NCI-H2029 (cell line): Measurements from ENCODE around the gene LAMA2.
"Not testable (repeated sequence)": the region's sequence is repeated elsewhere in the genome, so short reads cannot be mapped to it uniquely, and the experiment has no call there.

ENCODE experiments used
- DNase-seq: peaks from one replicate; lab custom pipeline; 2025; lab: John Stamatoyannopoulos, UW

LAMA2 gene

DNA sequence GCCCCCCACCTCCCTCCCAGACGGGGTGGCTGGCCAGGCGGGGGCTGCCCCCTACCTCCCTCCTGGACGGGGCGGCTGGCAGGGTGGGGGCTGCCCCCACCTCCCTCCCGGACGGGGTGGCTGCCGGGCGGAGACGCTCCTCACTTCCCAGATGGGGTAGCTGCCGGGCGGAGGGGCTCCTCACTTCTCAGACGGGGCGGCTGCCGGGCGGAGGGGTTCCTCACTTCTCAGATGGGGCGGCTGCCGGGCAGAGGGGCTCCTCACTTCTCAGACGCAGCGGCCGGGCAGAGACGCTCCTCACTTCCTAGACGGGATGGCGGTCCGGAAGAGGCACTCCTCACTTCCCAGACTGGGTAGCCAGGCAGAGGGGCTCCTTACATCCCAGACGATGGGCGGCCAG lies 205.5 kb downstream of the LAMA2 start:
- DNase-seq = not testable (repeated sequence)

DNA sequence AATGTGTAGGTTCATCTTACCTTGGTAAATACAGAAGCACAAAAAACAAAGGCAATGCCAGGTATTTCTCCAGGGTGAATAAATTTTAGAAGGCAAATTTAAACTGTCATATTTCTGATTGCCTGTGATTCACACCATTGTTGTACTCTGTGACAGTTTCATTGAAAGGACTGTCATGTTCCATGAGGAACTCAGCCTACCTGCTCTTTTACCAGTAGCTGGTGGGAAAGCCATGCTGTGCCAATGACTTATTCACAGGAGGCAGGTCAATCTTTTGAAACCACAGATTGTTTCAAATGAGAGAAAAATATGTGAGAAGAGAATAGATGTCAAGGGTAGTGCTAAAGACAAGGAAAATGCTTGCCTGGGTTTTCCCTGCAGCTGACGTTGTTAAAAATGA lies 206.4 kb downstream of the LAMA2 start:
- no peak for DNase-seq

DNA sequence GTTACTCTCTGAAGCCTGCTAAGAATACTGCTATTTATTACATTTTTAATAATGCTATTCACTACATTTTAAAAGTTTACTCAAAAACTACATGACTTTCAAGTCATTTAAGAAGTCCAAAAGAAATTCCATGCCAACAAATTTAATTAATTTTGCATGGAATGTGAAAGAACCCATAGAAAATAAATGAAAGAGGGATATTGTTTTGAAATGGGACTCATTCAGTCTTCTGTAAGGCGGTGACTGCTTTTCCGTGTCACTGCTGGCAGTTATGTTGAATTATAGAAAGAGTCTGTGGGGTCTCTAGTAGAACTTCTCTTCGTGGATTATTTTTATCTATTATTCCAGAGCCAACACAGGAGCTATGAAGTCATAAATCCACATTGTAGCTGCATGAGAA lies 211.2 kb downstream of the LAMA2 start:
- no peak for DNase-seq

DNA sequence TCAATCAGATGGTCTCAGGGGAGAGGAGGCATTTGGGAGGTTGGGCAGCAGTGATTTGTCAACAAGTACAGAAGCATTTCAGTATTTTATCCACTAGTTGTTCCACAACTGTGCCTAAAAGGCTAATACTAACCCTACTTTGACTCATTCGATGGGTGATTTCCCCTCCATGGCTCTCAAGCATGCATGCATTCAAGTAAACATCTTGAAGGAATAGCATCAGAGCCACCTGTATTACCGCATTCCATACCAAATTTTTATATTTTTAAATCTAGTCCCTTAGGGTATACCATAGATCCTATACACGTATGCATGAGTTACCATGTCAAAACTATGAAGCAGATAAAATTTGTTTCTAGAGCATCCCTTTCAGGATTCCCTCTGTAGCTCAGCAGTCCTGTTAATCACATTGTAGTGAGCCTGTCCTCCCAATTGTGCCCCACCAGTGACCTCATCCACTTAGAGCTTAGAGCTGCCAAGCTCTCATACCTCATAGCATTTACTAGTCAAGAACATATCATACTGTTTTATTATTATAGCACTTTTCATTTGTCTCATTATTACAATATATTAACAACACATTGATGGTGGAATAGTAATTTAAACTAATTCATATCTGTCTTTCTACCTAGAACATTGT lies 213.8 kb downstream of the LAMA2 start:
- no peak for DNase-seq

DNA sequence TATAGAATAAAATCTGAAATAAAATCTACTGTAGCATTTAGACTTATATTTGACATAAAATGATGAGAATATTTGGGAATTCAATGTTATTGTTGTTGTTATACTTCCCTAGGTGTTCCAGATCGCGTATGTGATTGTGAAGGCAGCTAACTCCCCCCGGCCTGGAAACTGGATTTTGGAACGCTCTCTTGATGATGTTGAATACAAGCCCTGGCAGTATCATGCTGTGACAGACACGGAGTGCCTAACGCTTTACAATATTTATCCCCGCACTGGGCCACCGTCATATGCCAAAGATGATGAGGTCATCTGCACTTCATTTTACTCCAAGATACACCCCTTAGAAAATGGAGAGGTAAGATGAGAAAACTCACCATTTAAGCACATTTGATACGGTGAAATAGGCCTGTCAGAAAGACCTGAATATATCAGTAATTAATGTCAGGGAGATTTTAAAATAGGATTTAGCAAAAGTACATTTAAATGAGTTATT lies 215.2 kb downstream of the LAMA2 start:
- DNase-seq = no peak

DNA sequence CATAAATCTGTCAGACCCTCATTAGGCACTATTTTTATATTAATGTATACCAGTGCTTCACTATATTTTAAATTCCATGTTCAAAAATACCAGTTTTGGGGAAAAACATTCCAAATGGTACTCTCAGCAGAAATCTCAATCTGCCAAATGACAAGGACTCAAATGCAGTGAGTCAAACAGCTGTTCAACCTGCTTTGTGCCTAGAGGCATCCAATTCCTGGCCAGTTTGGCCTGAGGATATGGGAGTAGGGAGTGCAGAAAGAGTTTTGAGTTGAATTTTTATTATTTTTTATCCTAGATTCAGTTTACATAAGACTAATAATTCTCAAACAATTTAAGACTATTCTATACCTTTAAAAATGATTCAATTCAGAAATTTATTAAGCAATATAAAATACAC lies 216.8 kb downstream of the LAMA2 start:
- DNase-seq = no peak

DNA sequence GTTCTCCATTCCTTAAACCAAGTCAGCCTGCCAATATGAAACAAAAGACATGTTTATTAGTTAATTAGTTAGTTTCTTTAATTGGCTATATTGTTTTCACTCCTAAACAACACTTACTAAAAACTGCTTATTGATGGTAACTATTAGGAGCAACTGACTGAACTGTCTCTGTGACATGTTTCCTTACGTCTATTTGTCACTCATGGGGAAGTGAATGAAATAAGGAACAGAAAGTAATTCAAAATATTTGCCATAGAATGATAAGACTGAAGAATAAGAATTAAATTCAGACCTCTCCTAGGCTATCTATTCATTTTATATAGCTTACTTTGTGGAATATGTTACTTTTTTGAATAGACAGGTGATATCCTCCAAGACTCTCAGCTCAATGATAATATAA lies 217.2 kb downstream of the LAMA2 start:
- DNase-seq = no peak

DNA sequence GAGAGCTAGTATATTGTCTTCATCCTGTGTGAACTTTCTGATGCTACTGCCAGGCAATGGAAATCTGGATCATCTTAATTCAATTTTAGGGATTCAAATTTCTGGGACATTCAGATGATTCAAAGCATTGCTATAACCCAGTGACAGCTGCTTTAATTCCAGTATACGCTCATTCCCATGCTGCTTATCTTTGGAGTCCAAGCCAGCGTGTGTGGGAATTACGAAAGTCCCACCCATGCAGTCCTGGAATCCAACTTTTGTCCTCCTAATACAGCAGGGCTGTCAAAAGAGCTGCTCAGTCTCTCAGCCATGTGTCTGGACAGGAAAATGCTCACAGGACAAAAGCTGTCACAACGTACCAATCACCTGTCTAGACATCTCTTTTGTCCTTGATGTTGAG lies 219.8 kb downstream of the LAMA2 start:
- DNase-seq = no peak

DNA sequence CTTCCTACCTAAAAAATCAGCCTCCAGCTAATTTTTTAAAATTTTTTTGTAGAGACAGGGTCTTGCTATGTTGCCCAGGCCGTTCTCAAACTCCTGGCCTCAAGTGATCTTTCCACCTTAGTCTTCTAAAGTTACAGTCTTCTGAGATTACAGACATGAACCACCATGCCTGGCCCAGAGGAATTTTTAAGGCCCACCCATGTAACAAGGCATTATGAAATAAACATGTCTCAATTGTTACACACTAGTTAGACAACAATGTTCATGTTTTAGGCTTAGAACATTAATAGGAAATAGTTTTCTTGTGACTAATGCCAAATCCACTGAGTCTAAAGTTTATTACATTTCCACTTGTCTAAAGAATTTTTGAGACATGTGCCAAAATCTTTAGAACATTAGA lies 221.2 kb downstream of the LAMA2 start:
- no peak for DNase-seq

DNA sequence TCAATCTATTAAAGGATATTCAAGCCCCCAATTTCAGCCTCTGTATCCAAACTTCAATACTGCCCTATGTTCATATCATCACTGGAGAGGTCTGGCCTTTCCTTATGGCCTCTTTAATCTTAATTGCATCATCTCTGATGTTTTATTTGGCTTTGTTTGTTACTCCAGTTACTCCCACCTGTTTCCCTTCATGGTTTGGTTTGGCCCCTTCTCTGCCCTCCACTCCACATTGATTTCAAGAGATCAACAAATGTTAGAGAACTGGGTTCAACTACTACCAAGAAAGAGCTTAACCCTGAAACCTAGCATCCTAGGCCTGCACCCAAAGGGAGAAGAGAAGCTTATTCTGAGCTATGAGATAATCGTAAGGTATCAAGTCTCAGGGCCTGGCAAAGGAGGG lies 221.6 kb downstream of the LAMA2 start:
- DNase-seq = no peak

DNA sequence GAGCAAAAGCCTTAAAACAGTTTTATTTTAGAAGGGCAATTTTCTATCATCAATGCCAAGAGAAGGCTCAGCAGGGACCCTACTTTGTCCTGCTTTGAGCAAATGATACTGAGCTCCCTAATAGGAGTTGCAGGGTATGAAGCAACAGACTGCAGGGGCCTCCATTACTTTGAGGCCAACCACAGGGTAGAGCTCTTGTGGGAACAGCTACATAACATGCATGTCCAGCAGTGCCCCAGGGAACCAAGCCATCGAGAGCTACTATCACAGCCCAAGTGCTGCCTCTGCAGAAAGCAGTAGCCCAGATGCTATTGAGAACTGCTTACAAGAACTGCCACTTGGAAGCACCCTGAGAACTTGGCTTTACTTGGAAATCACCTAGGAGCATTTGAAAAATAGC lies 222.1 kb downstream of the LAMA2 start:
- no peak for DNase-seq

DNA sequence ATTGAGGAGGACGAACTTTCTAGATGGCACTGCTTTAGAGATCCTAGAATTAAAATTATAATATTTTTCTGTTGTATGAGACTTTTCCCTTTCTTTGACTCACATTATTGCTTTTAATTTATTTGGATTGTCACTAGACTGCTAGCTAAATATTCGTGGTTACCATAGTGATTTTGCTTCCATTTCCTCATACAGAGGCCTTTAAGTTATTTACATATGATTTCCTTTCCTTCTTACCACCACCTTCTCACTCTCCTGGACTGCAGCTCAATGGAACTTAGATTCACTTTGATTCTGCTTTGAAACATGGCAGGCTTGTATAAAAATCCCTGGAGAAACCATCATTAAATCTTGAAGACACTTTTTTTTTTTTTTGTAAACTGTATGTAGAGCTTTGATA lies 222.9 kb downstream of the LAMA2 start:
- DNase-seq = no peak

DNA sequence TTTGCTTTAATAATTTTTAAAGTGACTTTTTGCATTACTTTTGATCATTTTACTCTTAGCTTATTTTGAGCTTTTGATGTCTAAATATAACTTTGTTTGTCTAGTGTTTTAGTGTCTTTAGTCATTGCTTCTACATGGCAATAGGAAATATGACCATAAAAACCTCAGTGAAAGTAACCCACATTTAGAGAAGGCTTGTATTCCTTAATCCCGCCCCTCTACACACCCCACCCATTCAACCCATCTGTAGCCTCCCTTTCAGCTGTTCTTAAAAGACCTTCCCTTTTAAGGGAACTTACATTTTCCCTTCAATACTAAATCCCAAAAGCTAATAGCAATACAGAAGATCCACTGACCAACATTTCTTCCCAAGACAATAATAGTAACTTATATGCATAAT lies 225.4 kb downstream of the LAMA2 start:
- no peak for DNase-seq

DNA sequence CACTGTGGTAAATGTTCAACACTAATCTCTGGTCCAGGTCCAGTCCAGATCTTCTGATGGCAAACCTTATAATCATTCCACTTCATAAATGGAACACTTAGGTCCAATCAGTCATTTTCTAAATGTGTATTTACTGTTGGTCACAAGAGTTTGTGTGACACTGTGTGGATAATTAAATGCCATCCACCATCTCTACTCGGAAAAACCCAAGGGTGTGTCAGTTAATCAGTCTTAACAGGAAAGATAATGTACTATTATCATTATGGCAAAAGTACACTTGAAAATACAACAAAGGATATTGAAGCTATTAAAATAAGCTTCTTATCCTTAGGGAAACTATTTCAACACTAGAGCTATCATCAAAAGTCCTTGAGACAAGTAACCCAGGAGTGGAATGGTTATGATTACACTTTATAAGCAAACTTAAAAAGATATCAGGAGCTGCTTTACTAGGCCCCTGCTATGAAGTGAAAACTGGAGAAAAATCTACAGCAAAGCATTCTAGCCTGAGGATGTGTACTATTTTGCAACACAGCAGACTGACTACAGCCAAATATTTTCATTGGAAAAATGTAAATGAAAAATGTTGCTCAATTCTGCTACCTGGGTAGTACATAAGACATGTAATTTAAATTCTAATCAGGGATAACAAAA lies 227.9 kb downstream of the LAMA2 start:
- no peak for DNase-seq

DNA sequence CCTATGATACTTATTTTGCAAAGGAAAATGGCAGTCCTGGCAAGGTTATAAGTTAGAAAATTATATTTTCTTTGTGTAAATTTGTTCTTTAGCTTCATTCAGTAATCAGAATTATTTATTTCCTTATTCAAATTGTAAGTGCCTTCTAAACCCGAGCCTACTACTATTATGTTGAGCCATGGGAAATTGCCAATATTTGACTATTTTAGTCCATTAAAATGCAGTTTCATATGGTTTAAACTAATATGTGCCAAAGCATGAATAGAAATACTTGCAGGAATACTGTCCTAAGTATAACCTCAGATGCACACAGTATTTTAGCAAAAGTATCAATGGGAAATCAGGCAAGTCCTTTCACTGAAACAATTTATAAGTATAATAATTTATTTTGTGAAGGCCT lies 228.4 kb downstream of the LAMA2 start:
- DNase-seq = no peak

DNA sequence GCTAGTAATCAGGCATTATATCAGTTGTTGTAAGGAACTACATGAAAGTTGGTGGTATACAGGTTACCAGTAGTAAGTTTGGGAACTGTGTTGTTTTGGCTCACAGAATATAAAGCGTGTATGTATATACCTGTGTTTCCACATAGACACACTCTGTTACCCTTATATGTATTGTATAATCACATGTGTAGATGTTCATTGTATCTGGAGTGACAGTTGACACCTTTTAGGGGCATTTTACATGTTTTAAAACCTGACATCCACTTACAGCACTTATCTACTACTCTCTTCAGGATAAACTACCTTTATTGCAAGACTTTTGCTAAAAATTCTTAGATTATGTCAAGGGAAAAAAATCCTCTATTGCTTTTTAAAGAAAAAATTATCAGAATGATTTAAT lies 228.9 kb downstream of the LAMA2 start:
- DNase-seq = no peak

DNA sequence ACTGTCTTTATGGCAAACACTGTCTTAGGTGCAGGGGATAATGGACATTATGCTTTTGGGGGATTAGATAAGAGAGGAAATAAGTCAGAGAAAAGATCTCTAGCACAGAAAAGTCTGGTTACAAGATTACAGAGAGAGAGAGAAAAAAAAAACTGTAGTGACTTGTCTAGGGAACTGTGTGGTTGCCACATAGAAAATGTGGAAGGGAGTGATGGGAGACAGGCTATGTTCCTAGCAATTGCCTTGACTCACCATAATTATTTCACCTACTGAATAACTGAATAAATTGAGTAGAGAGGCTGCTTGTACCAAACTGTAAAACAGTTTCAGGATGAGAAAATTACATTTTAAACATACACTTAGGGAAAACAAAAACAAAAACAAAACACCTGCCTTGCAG lies 229.7 kb downstream of the LAMA2 start:
- DNase-seq = no peak

DNA sequence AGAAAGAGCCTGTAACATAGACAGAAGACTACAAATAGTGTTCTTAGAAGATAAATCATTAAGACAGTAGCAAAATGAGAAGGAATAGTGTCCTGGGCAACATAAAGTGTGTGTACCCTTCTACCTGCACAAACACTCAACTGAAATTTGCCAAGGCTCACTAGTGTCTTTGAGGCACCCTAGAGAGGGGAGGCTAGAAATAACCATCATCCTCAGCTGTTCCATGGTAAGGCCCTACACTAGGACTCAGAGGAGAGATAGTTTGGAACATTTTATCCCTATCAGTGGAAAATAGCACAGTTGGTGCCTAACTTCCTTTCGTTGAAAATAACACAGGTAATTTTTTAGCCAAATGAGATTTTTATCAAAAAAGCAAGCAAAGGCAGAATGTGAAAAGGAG lies 230.7 kb downstream of the LAMA2 start:
- no peak for DNase-seq

DNA sequence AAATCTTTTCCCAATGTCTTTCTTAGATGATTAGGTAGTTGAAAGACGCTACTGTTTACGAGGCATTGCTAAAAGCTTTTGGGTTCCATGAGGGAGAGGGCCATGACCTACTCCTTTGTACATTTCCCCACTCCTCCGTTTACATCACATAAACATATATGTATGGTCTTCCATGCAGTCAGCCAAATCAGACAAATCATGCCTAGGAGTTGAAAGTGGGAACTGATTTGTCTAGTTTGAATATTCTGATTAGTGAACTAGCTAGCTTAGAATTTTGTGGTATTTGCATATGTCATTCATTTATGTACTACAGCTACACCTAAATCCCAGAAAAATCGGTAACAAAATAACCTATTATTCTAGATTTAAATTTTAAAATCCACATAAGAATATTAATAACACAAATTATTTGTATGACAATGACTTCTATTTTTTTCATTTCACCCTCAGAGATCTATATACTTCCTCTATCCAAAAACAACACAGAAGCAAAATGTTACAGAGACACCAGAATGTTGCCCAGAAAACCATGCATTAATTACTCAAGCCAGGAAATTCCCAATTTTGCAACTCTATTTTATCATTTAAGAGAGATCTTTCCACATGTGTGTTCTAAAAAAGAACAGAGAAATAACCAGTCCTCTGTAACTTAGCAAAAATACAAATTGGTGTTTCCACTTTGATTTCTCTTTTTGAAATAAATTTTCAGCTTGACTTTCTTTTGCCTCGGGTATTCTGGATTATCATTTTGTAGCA lies 231.9 kb downstream of the LAMA2 start:
- DNase-seq = no peak

DNA sequence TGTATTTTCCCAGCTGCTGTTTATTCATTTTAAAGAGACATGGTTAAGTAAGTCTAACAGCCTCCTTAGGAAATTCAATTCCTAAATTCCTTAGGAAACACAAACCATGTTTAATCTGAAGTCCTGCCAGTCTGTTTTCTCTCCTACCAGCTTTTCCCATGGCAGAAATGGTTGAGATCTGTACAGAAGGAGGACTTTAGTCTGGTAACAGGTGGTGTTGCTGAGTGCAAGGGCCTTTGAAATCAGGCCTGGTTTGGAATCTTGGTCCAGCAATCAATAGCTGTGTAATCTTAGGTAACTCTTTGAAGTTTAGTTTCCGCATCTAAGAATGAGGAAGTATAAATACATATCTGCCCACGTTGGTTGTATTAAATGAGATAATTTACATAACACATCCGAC lies 232.5 kb downstream of the LAMA2 start:
- no peak for DNase-seq

DNA sequence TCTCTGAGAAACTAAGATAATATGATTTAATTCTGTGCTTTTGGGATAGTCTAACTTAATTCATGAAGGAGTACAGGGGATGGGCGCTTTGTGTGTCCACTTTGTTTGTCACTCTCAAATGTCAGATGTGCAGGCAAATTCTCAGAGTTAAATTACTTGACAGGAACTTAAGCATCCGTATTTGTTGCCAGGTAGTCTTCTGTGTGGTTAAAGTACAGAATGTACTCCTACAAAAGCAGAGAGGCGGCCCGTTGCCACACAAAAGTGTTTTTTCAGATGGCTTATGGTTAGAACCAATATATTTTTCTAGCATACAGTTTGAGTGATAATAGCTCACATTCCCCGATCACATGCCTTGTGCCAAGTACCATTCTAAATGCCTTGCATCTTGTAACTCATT lies 234.4 kb downstream of the LAMA2 start:
- no peak for DNase-seq

DNA sequence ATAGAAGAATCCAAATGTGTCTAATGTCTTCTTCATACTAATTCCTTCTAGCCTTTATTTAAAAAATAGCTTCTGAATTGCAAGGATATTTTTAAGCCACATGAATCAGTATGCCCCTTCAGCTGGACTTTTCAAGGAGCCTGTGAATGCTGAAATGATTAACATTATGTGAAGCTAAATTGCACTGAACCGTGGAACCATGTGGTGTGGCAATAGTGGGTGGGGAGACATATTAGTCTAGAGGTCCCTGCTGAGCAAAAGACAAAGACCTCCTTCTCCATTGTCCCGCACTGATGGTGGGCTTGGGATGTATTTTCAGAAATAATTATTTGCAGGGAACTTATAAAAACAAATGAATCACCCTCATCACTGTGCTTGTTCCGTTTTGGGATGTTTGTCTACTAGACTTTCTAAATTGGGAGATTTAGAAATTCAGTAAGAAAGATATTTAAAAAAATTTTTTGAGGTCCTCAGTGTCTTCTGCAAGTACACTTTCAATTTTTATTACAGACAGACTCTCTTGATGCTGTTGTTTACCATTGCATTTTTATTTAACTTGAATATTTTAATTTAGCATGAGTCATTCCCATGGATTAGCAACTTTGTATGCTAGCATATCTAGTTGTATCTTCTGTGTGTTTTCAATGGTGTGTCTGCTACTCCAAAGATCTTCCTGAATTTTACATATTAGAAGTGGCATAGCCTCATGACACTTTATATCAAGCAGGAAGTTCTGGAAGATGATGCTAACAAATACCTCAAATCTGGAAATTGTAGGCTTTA lies 238.1 kb downstream of the LAMA2 start:
- DNase-seq = no peak

DNA sequence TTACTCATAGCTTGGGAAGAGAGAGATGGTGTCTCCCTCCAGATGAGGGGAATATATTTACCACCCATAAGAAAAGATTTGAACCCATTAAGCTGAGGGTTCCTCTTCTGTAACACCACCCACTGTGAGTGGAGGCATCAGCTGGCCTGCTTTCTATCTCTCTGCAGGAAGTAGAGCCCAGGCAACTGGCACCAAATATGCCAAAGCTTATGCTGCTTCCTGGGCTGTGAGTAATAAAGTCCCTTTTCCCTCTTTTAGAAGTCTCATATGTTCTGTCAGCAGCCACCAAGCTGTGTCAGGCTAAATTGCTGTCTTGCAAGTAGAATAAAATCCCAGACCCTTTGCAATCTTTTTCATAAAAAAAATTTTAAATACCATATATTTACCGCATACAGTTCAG lies 241.4 kb downstream of the LAMA2 start:
- DNase-seq = no peak
